HCT116 (cell line): Measurements from ENCODE around the gene GDNF. TPM values are rescaled to one million over a fixed set of nuclear protein-coding genes. Genes with fewer than 3 reads are reported as not detected.
A peak's percentile ranks its signal among the peaks of the same experiment; 100 is the strongest.

Source experiments
- ATAC-seq: fragments of 200-7000 bp; cut with Tn5 transposase; 2 replicates; pipeline ENCODE4 v1.9.1; 2020; ENCODE audit warnings: mild to moderate bottlenecking, moderate library complexity
- BruUV-seq: library from RNA; stranded (reverse); fragments of 400-500 nt; replicated peaks from 2 replicates; lab custom pipeline; 2021; lab: Mats Ljungman, UMichigan
- CTCF ChIA-PET: fragments of 300-600 bp; sonication (Branson Sonifier 250); formaldehyde crosslinking; loops from one replicate; lab custom pipeline; 2021; ENCODE audit warnings: antibody characterized with exemption; lab: Charles Lee
- POLR2A ChIA-PET: fragments of 300-600, 350-600 bp; sonication (Branson Sonifier 250); formaldehyde crosslinking; loops from one replicate; lab custom pipeline; 2021; ENCODE audit warnings: antibody characterized with exemption; lab: Charles Lee
- RAD21 ChIA-PET, 2 experiments: fragments of 300-600 bp; sonication (Branson Sonifier 250); formaldehyde crosslinking; loops; one replicate each; lab custom pipeline; 2023; ENCODE audit warnings: low total read pairs in 2 of 2; ENCODE audit not compliant: uncharacterized antibody in 2 of 2, unreplicated experiment in 2 of 2, low non-redundant PET in 1 of 2; lab: Charles Lee
- DNase-seq: peaks from one replicate; pipeline ENCODE4 v3.0.0-alpha.2; 2010; ENCODE audit warnings: low read depth, low spot score
- H2AFZ ChIP-seq: fragments of 200-600 bp; shearing (Covaris generic), sonication (generic); 2 replicates; pipeline ENCODE4 v1.6.1; 2017; ENCODE audit warnings: low read depth, mixed run types, mixed read lengths, antibody characterized with exemption, low read length; ENCODE audit not compliant: poor library complexity, severe bottlenecking
- H3K27ac ChIP-seq: 2 replicates; pipeline ENCODE4 v1.5.1; 2012; ENCODE audit warnings: low read depth, low read length
- H3K27me3 ChIP-seq: fragments of 200-600 bp; sonication (generic); 2 replicates; pipeline ENCODE4 v1.6.1; 2016; ENCODE audit warnings: mixed run types, low read length, mixed read lengths; ENCODE audit not compliant: insufficient read depth
- H3K36me3 ChIP-seq, 2 experiments: fragments of 200-500 bp in 1 of 2; fragments of 200-600 bp in 1 of 2; sonication (Bioruptor generic) in 1 of 2; sonication (generic) in 1 of 2; 2 replicates each; pipeline versions ENCODE4 v1.5.1 to v1.6.1; 2014 to 2016; ENCODE audit warnings: low read length in 2 of 2, inconsistent platforms in 1 of 2, mixed read lengths in 1 of 2, mixed run types in 1 of 2; ENCODE audit not compliant: insufficient read depth in 2 of 2, control insufficient read depth in 1 of 2
- H3K4me1 ChIP-seq, 2 experiments: fragments of 200-600 bp in 1 of 2; sonication (generic) in 1 of 2; 2 replicates each; pipeline versions ENCODE4 v1.5.1 to v1.6.1; 2012 to 2017; ENCODE audit warnings: low read length in 2 of 2, inconsistent platforms in 1 of 2, mild to moderate bottlenecking in 1 of 2, mixed read lengths in 1 of 2, mixed run types in 1 of 2, moderate library complexity in 1 of 2; ENCODE audit not compliant: insufficient read depth in 2 of 2, control insufficient read depth in 1 of 2
- H3K4me2 ChIP-seq: fragments of 200-600 bp; sonication (generic); 2 replicates; pipeline ENCODE4 v1.6.1; 2017; ENCODE audit warnings: mixed run types, low read length, mixed read lengths
- H3K4me3 ChIP-seq, 2 experiments: fragments of 200-600 bp in 1 of 2; sonication (generic) in 1 of 2; replicated peaks in 1 of 2; 2 replicates each; pipeline ENCODE4 v1.5.1; 2011 to 2016; ENCODE audit warnings: low read length in 2 of 2, control low read depth in 1 of 2, low read depth in 1 of 2, mild to moderate bottlenecking in 1 of 2, mixed read lengths in 1 of 2, mixed run types in 1 of 2
- H3K79me2 ChIP-seq: fragments of 200-600 bp; sonication (generic); 2 replicates; pipeline ENCODE4 v1.6.1; 2017; ENCODE audit warnings: mild to moderate bottlenecking, mixed run types, low read length, moderate library complexity, mixed read lengths; ENCODE audit not compliant: insufficient read depth
- H3K9ac ChIP-seq: fragments of 200-600 bp; sonication (generic); 2 replicates; pipeline ENCODE4 v1.6.1; 2016; ENCODE audit warnings: low read length, mixed read lengths
- H3K9me2 ChIP-seq: fragments of 200-600 bp; sonication (generic), shearing (Covaris generic); 2 replicates; pipeline ENCODE4 v1.6.1; 2017; ENCODE audit warnings: mixed run types, mild to moderate bottlenecking, moderate library complexity; ENCODE audit not compliant: insufficient read depth
- H3K9me3 ChIP-seq, 2 experiments: fragments of 200-500 bp in 1 of 2; fragments of 200-600 bp in 1 of 2; sonication (Bioruptor generic) in 1 of 2; sonication (generic) in 1 of 2; 2 replicates each; pipeline ENCODE4 v1.6.1; 2014 to 2017; ENCODE audit warnings: low read length in 2 of 2, mixed read lengths in 2 of 2, inconsistent platforms in 1 of 2, low read depth in 1 of 2, mild to moderate bottlenecking in 1 of 2, mixed run types in 1 of 2, moderate library complexity in 1 of 2; ENCODE audit not compliant: control insufficient read depth in 1 of 2, insufficient read depth in 1 of 2
- H4K20me1 ChIP-seq: fragments of 200-600 bp; sonication (generic), shearing (Covaris generic); 2 replicates; pipeline ENCODE4 v1.6.1; 2017; ENCODE audit warnings: mixed run types, mild to moderate bottlenecking, moderate library complexity; ENCODE audit not compliant: insufficient read depth
- CEBPB ChIP-seq: IDR thresholded peaks from 2 replicates; pipeline ENCODE4 v1.6.1; 2012; ENCODE audit warnings: low read depth
- EGR1 ChIP-seq: IDR thresholded peaks from 2 replicates; pipeline ENCODE4 v1.6.1; 2012; ENCODE audit warnings: low read depth
- ELF1 ChIP-seq: IDR thresholded peaks from 2 replicates; pipeline ENCODE4 v1.6.1; 2012; ENCODE audit warnings: low read depth, borderline replicate concordance
- FOSL1 ChIP-seq: IDR thresholded peaks from 2 replicates; pipeline ENCODE4 v1.6.1; 2012; ENCODE audit warnings: low read depth
- POLR2AphosphoS5 ChIP-seq: IDR thresholded peaks from 2 replicates; pipeline ENCODE4 v1.6.1; 2011; ENCODE audit warnings: mild to moderate bottlenecking, low read depth, low read length, moderate library complexity
- SIN3A ChIP-seq: IDR thresholded peaks from 2 replicates; pipeline ENCODE4 v1.6.1; 2012; ENCODE audit warnings: low read depth
- SP1 ChIP-seq: IDR thresholded peaks from 2 replicates; pipeline ENCODE4 v1.6.1; 2012; ENCODE audit warnings: low read depth
- YY1 ChIP-seq: IDR thresholded peaks from 2 replicates; pipeline ENCODE4 v1.6.1; 2011; ENCODE audit warnings: low read length, low read depth, moderate library complexity, mild to moderate bottlenecking; ENCODE audit not compliant: insufficient replicate concordance; ENCODE audit errors: extremely low read depth
- intact Hi-C: fragments of 100-400 bp; cut with micrococcal nuclease; formaldehyde crosslinking; loops from 2 replicates; pipeline ENCODE4 v1.10.0; 2022
- total RNA-seq: library from RNA; stranded (reverse); gene quantifications from one replicate; pipeline ENCODE4 v1.2.1, GENCODE V29; 2021; ENCODE audit not compliant: unreplicated experiment
- TF ChIP-seq, protein P1 (sequence below): IDR thresholded peaks from 2 replicates; pipeline ENCODE4 v1.6.1; 2011; ENCODE audit warnings: mild to moderate bottlenecking, low read length, moderate library complexity; ENCODE audit not compliant: insufficient replicate concordance; ENCODE audit errors: extremely low read depth
- TF ChIP-seq, protein P2 (sequence below): IDR thresholded peaks from 2 replicates; pipeline ENCODE4 v1.6.1; 2012
- TF ChIP-seq, protein P3 (sequence below): IDR thresholded peaks from 2 replicates; pipeline ENCODE4 v1.6.1; 2012; ENCODE audit warnings: low read depth
- TF ChIP-seq, protein P4 (sequence below): IDR thresholded peaks from 2 replicates; pipeline ENCODE4 v1.6.1; 2012
- TF ChIP-seq, protein P5 (sequence below), 3 experiments: fragments of 200-600 bp in 1 of 3; sonication (generic) in 1 of 3; IDR thresholded peaks in 2 of 3; conservative IDR thresholded peaks in 1 of 3; 2 replicates each; pipeline ENCODE4 v1.5.1; 2012 to 2017; ENCODE audit warnings: low read depth in 2 of 3, low read length in 2 of 3, antibody characterized with exemption in 1 of 3, borderline replicate concordance in 1 of 3, control low read depth in 1 of 3, mild to moderate bottlenecking in 1 of 3, mixed read lengths in 1 of 3, mixed run types in 1 of 3, moderate library complexity in 1 of 3; ENCODE audit not compliant: insufficient read depth in 1 of 3

The GDNF gene
- total RNA-seq, 1 experiment from 2014 or later, result not detected

DNA sequence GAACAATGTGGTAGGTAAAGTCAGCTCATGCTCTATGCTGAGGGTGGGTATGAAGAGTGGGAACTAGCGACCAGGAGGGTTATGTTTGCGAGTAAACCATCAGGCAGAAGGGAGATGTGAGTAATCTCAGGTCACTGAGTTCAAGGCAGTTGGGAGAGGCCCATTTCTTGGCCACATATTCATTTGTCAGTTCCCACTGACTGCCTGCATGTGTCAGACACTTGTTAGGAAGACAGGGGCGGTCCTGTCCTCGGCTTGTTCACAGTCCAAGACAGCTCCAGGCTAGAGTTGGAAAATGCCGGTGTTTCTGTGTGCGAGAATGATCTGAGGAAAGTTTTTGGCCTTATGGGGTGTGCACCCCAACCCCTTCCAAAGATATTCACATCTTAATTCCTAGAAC is 48.6 kb upstream of the GDNF start:
- Histone ChIP-seq H4K20me1 (no peaks in the 10 kb centered on the region), H2AFZ (no peak overlapping the region), H3K4me1 (peaks cover 0 to 25% of the 10 kb centered on the region in 2 experiments; a peak in 2 of 4 replicates), H3K4me3 (no peak overlapping the region), H3K9me3 (no peaks in the 10 kb centered on the region), H3K4me2 (peak overlapping the region; percentile 21; the same call in 1 of the 2 replicates), H3K9me2 (no peaks in the 10 kb centered on the region), H3K27me3 (no peaks in the 10 kb centered on the region), H3K27ac (no peak overlapping the region), H3K9ac (no peak overlapping the region), H3K36me3 (no peaks in the 10 kb centered on the region), H3K79me2 (no peaks in the 10 kb centered on the region)
- no TSS peak for BruUV-seq
- intact Hi-C loops, result no loop called here
- ChIA-PET CTCF (no interaction called here), RAD21 (no interaction called here), POLR2A (no interaction called here)
- TF ChIP-seq YY1 (no peak), SP1 (no peak), EGR1 (no peak), SIN3A (no peak), CEBPB (no peak), ELF1 (no peak), POLR2AphosphoS5 (no peak), FOSL1 (no peak)
- TF ChIP-seq, protein P1, sequence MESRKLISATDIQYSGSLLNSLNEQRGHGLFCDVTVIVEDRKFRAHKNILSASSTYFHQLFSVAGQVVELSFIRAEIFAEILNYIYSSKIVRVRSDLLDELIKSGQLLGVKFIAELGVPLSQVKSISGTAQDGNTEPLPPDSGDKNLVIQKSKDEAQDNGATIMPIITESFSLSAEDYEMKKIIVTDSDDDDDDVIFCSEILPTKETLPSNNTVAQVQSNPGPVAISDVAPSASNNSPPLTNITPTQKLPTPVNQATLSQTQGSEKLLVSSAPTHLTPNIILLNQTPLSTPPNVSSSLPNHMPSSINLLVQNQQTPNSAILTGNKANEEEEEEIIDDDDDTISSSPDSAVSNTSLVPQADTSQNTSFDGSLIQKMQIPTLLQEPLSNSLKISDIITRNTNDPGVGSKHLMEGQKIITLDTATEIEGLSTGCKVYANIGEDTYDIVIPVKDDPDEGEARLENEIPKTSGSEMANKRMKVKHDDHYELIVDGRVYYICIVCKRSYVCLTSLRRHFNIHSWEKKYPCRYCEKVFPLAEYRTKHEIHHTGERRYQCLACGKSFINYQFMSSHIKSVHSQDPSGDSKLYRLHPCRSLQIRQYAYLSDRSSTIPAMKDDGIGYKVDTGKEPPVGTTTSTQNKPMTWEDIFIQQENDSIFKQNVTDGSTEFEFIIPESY, result no peak
- TF ChIP-seq, protein P2, sequence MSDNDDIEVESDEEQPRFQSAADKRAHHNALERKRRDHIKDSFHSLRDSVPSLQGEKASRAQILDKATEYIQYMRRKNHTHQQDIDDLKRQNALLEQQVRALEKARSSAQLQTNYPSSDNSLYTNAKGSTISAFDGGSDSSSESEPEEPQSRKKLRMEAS, result no peak
- TF ChIP-seq, protein P3, sequence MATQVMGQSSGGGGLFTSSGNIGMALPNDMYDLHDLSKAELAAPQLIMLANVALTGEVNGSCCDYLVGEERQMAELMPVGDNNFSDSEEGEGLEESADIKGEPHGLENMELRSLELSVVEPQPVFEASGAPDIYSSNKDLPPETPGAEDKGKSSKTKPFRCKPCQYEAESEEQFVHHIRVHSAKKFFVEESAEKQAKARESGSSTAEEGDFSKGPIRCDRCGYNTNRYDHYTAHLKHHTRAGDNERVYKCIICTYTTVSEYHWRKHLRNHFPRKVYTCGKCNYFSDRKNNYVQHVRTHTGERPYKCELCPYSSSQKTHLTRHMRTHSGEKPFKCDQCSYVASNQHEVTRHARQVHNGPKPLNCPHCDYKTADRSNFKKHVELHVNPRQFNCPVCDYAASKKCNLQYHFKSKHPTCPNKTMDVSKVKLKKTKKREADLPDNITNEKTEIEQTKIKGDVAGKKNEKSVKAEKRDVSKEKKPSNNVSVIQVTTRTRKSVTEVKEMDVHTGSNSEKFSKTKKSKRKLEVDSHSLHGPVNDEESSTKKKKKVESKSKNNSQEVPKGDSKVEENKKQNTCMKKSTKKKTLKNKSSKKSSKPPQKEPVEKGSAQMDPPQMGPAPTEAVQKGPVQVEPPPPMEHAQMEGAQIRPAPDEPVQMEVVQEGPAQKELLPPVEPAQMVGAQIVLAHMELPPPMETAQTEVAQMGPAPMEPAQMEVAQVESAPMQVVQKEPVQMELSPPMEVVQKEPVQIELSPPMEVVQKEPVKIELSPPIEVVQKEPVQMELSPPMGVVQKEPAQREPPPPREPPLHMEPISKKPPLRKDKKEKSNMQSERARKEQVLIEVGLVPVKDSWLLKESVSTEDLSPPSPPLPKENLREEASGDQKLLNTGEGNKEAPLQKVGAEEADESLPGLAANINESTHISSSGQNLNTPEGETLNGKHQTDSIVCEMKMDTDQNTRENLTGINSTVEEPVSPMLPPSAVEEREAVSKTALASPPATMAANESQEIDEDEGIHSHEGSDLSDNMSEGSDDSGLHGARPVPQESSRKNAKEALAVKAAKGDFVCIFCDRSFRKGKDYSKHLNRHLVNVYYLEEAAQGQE, result no peak
- TF ChIP-seq, protein P4, sequence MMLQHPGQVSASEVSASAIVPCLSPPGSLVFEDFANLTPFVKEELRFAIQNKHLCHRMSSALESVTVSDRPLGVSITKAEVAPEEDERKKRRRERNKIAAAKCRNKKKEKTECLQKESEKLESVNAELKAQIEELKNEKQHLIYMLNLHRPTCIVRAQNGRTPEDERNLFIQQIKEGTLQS, result no peak
- TF ChIP-seq, protein P5, sequence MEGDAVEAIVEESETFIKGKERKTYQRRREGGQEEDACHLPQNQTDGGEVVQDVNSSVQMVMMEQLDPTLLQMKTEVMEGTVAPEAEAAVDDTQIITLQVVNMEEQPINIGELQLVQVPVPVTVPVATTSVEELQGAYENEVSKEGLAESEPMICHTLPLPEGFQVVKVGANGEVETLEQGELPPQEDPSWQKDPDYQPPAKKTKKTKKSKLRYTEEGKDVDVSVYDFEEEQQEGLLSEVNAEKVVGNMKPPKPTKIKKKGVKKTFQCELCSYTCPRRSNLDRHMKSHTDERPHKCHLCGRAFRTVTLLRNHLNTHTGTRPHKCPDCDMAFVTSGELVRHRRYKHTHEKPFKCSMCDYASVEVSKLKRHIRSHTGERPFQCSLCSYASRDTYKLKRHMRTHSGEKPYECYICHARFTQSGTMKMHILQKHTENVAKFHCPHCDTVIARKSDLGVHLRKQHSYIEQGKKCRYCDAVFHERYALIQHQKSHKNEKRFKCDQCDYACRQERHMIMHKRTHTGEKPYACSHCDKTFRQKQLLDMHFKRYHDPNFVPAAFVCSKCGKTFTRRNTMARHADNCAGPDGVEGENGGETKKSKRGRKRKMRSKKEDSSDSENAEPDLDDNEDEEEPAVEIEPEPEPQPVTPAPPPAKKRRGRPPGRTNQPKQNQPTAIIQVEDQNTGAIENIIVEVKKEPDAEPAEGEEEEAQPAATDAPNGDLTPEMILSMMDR (IDR thresholded peaks at IDR 0.05 in 2 of 3, conservative IDR thresholded peaks at IDR 0.05 in 1 of 3; ENCODE audit: borderline replicate concordance in 1 of 3, insufficient read depth in 1 of 3, low read depth in 2 of 3, low read length in 2 of 3), result no peak
- no peak for DNase-seq
- ATAC-seq, result 0 out of 2 replicates have a peak, but pooled peaks have one; percentile 36
